ENCODE results near the gene CDK6. TPM values are rescaled to one million over a fixed set of nuclear protein-coding genes. Genes with fewer than 3 reads are reported as not detected.

CDK6 gene
- total RNA-seq, 1 experiment from 2014 or later = 41.4 TPM

DNA sequence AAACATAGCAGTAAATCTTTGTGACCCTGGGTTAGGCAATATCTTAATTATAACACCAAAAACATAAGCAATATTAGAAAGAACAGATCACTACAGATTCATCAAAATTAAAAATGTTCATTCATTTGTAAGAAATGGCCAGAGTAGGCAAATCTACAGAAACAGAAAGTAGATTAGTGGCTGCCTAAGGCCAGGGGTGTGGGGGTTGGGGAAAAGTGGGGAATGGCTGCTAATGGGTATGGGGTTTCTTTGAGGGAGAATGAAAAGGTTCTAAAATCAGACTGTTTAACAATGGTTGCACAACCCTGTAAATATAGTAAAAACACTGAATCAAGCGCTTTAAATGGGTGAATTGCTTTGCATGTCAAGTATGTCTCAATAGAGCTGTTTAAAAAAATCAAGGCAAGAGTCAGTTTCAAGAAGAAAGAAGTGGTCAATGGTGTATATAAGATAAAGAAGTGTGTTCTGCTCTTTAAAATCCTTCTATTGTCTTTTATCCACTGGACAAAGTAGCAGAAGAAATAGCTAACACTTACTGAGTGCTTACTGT lies 42.6 kb downstream of the CDK6 start:
- Histone ChIP-seq H3K4me2 (ENCODE audit: low read length) (no peak overlapping the region), H3K4me1 (ENCODE audit: control insufficient read depth in 1 of 2, insufficient read depth in 2 of 2, low read length in 2 of 2) (peaks cover 0 to 19% of the 10 kb centered on the region in 2 experiments; a peak in 2 of 4 replicates)
- ATAC-seq = no peak

DNA sequence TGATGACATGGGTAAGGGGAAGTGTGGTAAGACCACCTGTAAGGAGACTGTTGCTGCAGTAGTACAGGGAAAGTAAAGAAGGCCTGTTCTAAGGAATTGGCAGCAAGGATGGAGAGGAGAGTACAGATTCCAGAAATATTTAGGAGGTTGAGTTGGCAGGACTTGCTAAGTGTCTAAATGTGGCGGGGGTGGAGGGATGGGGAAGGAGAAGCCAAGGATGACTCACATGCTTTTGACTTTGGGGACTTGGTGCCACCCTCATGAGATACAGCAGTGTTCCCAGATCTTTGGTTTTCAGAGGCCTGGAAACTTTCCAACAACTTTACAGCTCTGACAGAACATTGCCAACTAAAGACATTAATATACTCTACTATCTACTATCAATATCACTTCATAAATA lies 45.4 kb downstream of the CDK6 start:
- peak; percentile 59; the same call in 1 of the 2 replicates for ATAC-seq
- no peaks in the 10 kb centered on the region for H4K20me1 ChIP-seq (ENCODE audit: insufficient read depth)
- POLR2A ChIA-PET = no interaction called here

More for the DNA sequence above, 42.6 kb downstream of the CDK6 start:
- Histone ChIP-seq H3K4me3 (replicated peaks in 1 of 2; ENCODE audit: low read depth in 1 of 2, low read length in 2 of 2) (no peak overlapping the region), H3K9ac (ENCODE audit: low read length) (no peak overlapping the region), H3K36me3 (ENCODE audit: control insufficient read depth in 1 of 2, insufficient read depth in 2 of 2, low read length in 2 of 2) (no peaks in the 10 kb centered on the region), H4K20me1 (ENCODE audit: insufficient read depth) (no peaks in the 10 kb centered on the region), H3K9me2 (ENCODE audit: insufficient read depth) (no peaks in the 10 kb centered on the region), H3K79me2 (ENCODE audit: insufficient read depth, low read length) (peaks cover 94% of the 10 kb centered on the region), H2AFZ (ENCODE audit: low read depth, low read length, poor library complexity, severe bottlenecking) (no peak overlapping the region), H3K27ac (ENCODE audit: low read depth, low read length) (no peak overlapping the region), H3K9me3 (ENCODE audit: control insufficient read depth in 1 of 2, insufficient read depth in 1 of 2, low read depth in 1 of 2, low read length in 2 of 2) (peaks cover 0 to 4% of the 10 kb centered on the region in 2 experiments; a peak in 1 of 4 replicates), H3K27me3 (ENCODE audit: insufficient read depth, low read length) (no peaks in the 10 kb centered on the region)
- RAD21 ChIA-PET (ENCODE audit: low non-redundant PET in 1 of 2, low total read pairs in 2 of 2, uncharacterized antibody in 2 of 2, unreplicated experiment in 2 of 2) = no interaction called here
- intact Hi-C loops (cut with micrococcal nuclease) = no loop called here
- TF ChIP-seq POLR2A (IDR thresholded peaks at IDR 0.05; ENCODE audit: borderline replicate concordance, extremely low read depth, insufficient read depth, insufficient read length) = no peak
- TF ChIP-seq SRF (IDR thresholded peaks at IDR 0.05; ENCODE audit: low read depth) = no peak
- no peak for TF ChIP-seq JUND (IDR thresholded peaks at IDR 0.05)
- CTCF ChIA-PET = no interaction called here
- POLR2A ChIA-PET = no interaction called here
- no TSS peak for BruUV-seq (replicated peaks)
- DNase-seq (ENCODE audit: low read depth, low spot score) = no peak

More for the DNA sequence above, 45.4 kb downstream of the CDK6 start:
- CTCF ChIA-PET = no interaction called here
- TF ChIP-seq JUND (IDR thresholded peaks at IDR 0.05) (no peak), ELF1 (IDR thresholded peaks at IDR 0.05; ENCODE audit: borderline replicate concordance, low read depth) (no peak), YY1 (IDR thresholded peaks at IDR 0.05; ENCODE audit: extremely low read depth, insufficient replicate concordance, low read depth, low read length) (no peak), POLR2AphosphoS5 (IDR thresholded peaks at IDR 0.05; ENCODE audit: low read depth, low read length) (no peak), CBX3 (IDR thresholded peaks at IDR 0.05; ENCODE audit: low read depth) (no peak)
- TF ChIP-seq, protein P1, sequence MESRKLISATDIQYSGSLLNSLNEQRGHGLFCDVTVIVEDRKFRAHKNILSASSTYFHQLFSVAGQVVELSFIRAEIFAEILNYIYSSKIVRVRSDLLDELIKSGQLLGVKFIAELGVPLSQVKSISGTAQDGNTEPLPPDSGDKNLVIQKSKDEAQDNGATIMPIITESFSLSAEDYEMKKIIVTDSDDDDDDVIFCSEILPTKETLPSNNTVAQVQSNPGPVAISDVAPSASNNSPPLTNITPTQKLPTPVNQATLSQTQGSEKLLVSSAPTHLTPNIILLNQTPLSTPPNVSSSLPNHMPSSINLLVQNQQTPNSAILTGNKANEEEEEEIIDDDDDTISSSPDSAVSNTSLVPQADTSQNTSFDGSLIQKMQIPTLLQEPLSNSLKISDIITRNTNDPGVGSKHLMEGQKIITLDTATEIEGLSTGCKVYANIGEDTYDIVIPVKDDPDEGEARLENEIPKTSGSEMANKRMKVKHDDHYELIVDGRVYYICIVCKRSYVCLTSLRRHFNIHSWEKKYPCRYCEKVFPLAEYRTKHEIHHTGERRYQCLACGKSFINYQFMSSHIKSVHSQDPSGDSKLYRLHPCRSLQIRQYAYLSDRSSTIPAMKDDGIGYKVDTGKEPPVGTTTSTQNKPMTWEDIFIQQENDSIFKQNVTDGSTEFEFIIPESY (IDR thresholded peaks at IDR 0.05; ENCODE audit: extremely low read depth, insufficient replicate concordance, low read length) = no peak
- H3K9me2 ChIP-seq (ENCODE audit: insufficient read depth) = no peaks in the 10 kb centered on the region
- DNase-seq (ENCODE audit: low read depth, low spot score) = no peak
- BruUV-seq (replicated peaks) = no TSS peak
- no peaks in the 10 kb centered on the region for H3K36me3 ChIP-seq (ENCODE audit: control insufficient read depth in 1 of 2, insufficient read depth in 2 of 2, low read length in 2 of 2)
- H3K4me2 ChIP-seq (ENCODE audit: low read length) = peak overlapping the region; percentile 20
- H3K9ac ChIP-seq (ENCODE audit: low read length) = no peak overlapping the region
- H3K9me3 ChIP-seq (ENCODE audit: control insufficient read depth in 1 of 2, insufficient read depth in 1 of 2, low read depth in 1 of 2, low read length in 2 of 2) = peaks cover 0 to 11% of the 10 kb centered on the region in 2 experiments; a peak in 3 of 4 replicates
- no peak overlapping the region for H3K4me3 ChIP-seq (replicated peaks in 1 of 2; ENCODE audit: low read depth in 1 of 2, low read length in 2 of 2)
- intact Hi-C loops (cut with micrococcal nuclease) = no loop called here
- H3K4me1 ChIP-seq (ENCODE audit: control insufficient read depth in 1 of 2, insufficient read depth in 2 of 2, low read length in 2 of 2) = peaks cover 0 to 13% of the 10 kb centered on the region in 2 experiments; a peak in 2 of 4 replicates
- no peaks in the 10 kb centered on the region for H3K27me3 ChIP-seq (ENCODE audit: insufficient read depth, low read length)
- peaks cover 96% of the 10 kb centered on the region for H3K79me2 ChIP-seq (ENCODE audit: insufficient read depth, low read length)
- RAD21 ChIA-PET (ENCODE audit: low non-redundant PET in 1 of 2, low total read pairs in 2 of 2, uncharacterized antibody in 2 of 2, unreplicated experiment in 2 of 2) = no interaction called here
- no peak overlapping the region for H2AFZ ChIP-seq (ENCODE audit: low read depth, low read length, poor library complexity, severe bottlenecking)
- H3K27ac ChIP-seq (ENCODE audit: low read depth, low read length) = no peak overlapping the region

Data from HCT116 (cell line).